RWPE2 (cell line): ENCODE data around the gene XBP1.

ENCODE experiments used
- ATAC-seq: fragments of 200-7000 bp; cut with Tn5 transposase; 3 replicates; pipeline ENCODE4 v1.9.1; 2021; ENCODE audit warnings: low read depth
- DNase-seq: peaks from one replicate; pipeline ENCODE4 v3.0.0-alpha.2; 2020; ENCODE audit warnings: low spot score
- H3K27ac ChIP-seq: fragments of 450-650 bp; 2 replicates; pipeline ENCODE4 v1.5.1; 2017; ENCODE audit warnings: mild to moderate bottlenecking; ENCODE audit not compliant: poor library complexity, severe bottlenecking
- H3K27me3 ChIP-seq: fragments of 250-450 bp; sonication (Bioruptor Pico); 2 replicates; pipeline ENCODE4 v1.5.1; 2021; ENCODE audit warnings: mild to moderate bottlenecking, moderate library complexity; ENCODE audit not compliant: insufficient read depth, poor library complexity, severe bottlenecking
- H3K36me3 ChIP-seq: fragments of 250-450 bp; sonication (Bioruptor Pico); 2 replicates; pipeline ENCODE4 v1.5.1; 2020; ENCODE audit warnings: low read depth, mild to moderate bottlenecking, moderate library complexity
- H3K4me1 ChIP-seq: fragments of 250-450 bp; sonication (Bioruptor Pico); 2 replicates; pipeline ENCODE4 v1.5.1; 2021; ENCODE audit warnings: mild to moderate bottlenecking, moderate library complexity; ENCODE audit not compliant: insufficient read depth, poor library complexity, severe bottlenecking
- H3K4me3 ChIP-seq: fragments of 250-450 bp; sonication (Bioruptor Pico); 2 replicates; pipeline ENCODE4 v1.5.1; 2021; ENCODE audit warnings: mild to moderate bottlenecking, moderate library complexity; ENCODE audit not compliant: severe bottlenecking
- H3K9me3 ChIP-seq: fragments of 250-450 bp; sonication (Bioruptor Pico); 2 replicates; pipeline ENCODE4 v1.5.1; 2021; ENCODE audit warnings: mild to moderate bottlenecking, moderate library complexity; ENCODE audit not compliant: severe bottlenecking
- TF ChIP-seq, protein P1 (sequence below): fragments of 450-650 bp; IDR thresholded peaks from one replicate; pipeline ENCODE4 v1.5.1; 2017; ENCODE audit warnings: mild to moderate bottlenecking, moderate library complexity; ENCODE audit not compliant: poor library complexity, severe bottlenecking

XBP1 gene

DNA sequence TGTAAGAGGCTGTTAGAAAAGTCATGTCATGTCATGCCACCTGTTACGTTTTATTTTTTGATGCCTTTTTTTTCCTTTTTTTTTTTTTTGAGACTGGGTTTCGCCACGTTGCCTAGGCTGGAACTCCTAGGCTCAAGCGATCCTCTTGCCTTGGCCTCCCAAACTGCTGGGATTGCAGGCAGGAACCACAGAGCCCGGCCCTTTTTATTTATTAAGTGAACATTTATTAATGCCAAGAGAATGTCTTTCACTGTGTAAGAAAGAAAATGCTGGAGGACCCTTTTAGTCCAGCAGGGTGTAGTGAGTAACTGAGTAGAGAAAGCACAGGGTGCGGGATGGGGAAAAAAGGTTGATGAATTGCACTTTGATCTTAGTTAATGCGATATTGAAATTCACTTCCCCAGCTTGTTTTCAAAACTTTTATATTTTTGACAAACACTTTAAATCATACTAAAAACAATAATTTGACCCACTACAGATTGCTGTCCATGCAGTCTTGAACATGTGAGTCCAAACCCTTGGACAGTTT, 2.3 kb upstream of the XBP1 start:
- Histone ChIP-seq H3K4me1 (peaks cover 11% of the 10 kb centered on the region), H3K27me3 (no peaks in the 10 kb centered on the region), H3K9me3 (no peaks in the 10 kb centered on the region), H3K4me3 (no peak overlapping the region), H3K27ac (peak overlapping the region; percentile 90), H3K36me3 (peaks cover 27% of the 10 kb centered on the region)
- DNase-seq (no peak), ATAC-seq (no peak)
- TF ChIP-seq, protein P1, sequence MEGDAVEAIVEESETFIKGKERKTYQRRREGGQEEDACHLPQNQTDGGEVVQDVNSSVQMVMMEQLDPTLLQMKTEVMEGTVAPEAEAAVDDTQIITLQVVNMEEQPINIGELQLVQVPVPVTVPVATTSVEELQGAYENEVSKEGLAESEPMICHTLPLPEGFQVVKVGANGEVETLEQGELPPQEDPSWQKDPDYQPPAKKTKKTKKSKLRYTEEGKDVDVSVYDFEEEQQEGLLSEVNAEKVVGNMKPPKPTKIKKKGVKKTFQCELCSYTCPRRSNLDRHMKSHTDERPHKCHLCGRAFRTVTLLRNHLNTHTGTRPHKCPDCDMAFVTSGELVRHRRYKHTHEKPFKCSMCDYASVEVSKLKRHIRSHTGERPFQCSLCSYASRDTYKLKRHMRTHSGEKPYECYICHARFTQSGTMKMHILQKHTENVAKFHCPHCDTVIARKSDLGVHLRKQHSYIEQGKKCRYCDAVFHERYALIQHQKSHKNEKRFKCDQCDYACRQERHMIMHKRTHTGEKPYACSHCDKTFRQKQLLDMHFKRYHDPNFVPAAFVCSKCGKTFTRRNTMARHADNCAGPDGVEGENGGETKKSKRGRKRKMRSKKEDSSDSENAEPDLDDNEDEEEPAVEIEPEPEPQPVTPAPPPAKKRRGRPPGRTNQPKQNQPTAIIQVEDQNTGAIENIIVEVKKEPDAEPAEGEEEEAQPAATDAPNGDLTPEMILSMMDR: no peak

DNA sequence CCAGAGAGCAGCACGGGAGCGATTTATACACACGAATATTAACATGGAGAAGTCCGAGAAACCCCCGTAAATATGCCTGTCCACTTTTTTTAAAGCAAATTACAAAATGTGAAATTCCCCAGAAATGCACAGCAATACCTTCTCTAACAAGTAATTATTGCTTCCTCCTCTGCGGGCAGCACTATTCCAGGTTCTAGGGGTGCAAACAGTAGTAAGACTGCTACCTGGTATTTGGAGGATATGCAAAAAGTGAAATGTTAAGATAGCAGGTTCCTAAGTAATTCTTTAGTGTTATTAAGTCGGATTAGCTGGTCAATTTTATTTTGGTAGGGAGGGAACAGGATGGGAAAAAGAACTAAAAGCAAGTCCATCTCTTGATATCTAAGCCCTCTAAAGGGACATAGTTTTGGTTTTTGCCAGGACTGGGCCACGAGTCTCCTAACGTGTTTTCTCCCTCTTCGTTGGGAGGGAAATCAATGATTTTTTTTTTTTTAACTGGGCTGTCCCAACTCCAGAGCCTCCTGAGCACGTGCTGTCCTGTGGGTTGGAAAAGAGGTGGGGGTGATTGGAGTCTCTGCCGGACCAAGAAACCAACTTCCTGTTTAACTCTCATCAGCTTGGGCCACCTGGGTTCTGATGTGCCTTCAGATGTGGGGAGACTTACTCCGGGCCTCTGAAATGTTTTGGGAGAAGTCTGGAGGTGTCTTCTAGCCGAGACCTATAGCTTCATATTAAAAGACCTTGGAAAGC, 1.7 kb upstream of the XBP1 start:
- ATAC-seq (no peak), DNase-seq (no peak)
- peak overlapping the region; percentile 97 for H3K4me3 ChIP-seq
- H3K9me3 ChIP-seq: no peaks in the 10 kb centered on the region
- no peaks in the 10 kb centered on the region for H3K27me3 ChIP-seq
- TF ChIP-seq, protein P1: no peak
- peak overlapping the region; percentile 90 for H3K27ac ChIP-seq
- H3K4me1 ChIP-seq: peaks cover 17% of the 10 kb centered on the region
- H3K36me3 ChIP-seq: peaks cover 32% of the 10 kb centered on the region

DNA sequence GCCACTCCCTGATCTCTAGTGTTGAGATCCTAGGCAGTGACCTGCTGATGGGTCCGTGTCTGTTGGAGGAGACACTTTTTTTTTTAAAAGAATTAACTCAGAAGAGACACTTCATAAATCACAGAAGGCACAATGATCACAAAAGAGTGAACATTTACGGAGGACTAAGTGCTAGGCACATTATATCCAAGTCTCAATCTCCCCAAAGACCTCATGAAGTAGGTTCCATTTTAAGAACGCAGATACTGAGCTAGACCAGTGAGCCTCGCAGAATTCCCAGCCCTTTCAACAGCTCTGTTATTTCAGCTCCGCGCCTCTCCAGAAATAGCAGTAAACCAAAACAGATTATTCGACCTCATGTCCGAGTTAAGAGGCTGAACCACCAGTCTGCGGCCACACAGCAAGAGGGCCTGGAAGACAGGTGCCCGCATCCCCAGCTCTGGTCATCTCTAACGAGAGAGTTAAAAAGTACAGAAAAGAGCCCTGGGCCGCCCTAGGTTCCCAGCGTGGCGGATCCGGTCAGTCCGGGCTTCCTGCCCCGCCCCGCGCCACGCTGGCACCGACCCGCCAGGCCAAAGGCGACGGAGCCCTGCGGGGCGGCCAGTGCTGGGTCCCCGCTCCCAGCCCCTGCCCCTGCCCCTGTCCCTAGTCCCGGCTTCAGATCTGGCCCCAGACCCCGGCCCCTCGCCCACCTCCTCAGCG, 612 bp downstream of the XBP1 start:
- ATAC-seq (peak; percentile 44), DNase-seq (no peak)

DNA sequence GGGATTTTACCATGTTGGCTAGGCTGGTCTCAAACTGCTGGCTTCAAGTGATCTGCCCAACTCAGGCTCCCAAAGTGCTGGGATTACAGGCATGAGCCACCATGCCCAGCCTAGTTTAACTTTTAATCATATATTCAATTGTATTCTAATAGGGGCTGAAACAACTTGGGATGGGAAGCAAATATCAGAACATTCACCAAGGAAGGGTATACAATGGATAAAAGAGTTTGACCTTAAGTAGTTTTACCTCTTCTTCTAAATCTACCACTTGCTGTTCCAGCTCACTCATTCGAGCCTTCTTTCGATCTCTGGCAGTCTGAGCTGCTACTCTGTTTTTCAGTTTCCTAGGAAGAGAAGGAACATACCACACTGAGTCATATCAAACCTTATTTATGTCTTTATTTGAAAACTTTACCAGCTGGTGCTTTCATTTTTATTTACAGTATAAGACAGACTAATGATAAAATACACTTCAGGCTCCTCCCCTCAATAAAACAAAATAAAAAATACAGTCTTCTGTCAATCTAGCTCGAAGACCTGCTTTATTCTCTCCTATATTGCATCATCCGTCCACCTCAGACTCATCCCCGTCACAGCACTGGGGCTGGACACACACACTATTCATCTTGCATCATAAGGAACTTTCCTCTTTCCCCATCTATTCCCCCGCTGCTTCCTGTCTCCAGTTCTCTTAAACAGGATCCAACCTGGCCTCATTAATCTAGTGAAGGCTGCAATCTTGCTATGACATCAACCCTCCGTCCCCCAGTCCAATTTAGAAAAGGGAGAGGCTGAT, 1.4 kb downstream of the XBP1 start:
- H3K4me3 ChIP-seq: peak overlapping the region; percentile 97
- ATAC-seq: peak; percentile 44
- H3K9me3 ChIP-seq: no peaks in the 10 kb centered on the region
- TF ChIP-seq, protein P1: no peak
- peak overlapping the region; percentile 90 for H3K27ac ChIP-seq
- H3K4me1 ChIP-seq: peaks cover 17% of the 10 kb centered on the region
- DNase-seq: no peak
- H3K36me3 ChIP-seq: peaks cover 62% of the 10 kb centered on the region
- H3K27me3 ChIP-seq: no peaks in the 10 kb centered on the region

More for the DNA sequence above, 612 bp downstream of the XBP1 start:
- Histone ChIP-seq H3K27me3 (no peaks in the 10 kb centered on the region), H3K27ac (peak overlapping the region; percentile 90), H3K4me3 (peak overlapping the region; percentile 97), H3K36me3 (peaks cover 55% of the 10 kb centered on the region), H3K4me1 (peaks cover 17% of the 10 kb centered on the region), H3K9me3 (no peaks in the 10 kb centered on the region)
- TF ChIP-seq, protein P1: no peak
